GM19193 (cell line): ENCODE results near the gene OSER1.

Experiments used
- POLR2A ChIP-seq: IDR thresholded peaks from 4 replicates; pipeline ENCODE4 v1.6.1; 2011; ENCODE audit not compliant: insufficient read depth, insufficient read length; ENCODE audit errors: extremely low read depth

Gene OSER1

GRCh38 chr20:44210406-44211176 is at the start of gene OSER1:
TSS of gene OSER1 (minus strand) at chr20:44210771. CDS start at chr20:44206957, 3,814 bp downstream.
- TF ChIP-seq POLR2A = peak; percentile 81

- no peak for TF ChIP-seq POLR2A
These were observed 47.8 kb upstream of the OSER1 start for GRCh38 chr20:44258226-44258890.

GRCh38 chr20:44256961-44257360 is 46.4 kb upstream of the OSER1 start:
- TF ChIP-seq POLR2A = no peak

GRCh38 chr20:44255942-44256341 is 45.4 kb upstream of the OSER1 start:
- TF ChIP-seq POLR2A = no peak

GRCh38 chr20:44254073-44254472 is 43.5 kb upstream of the OSER1 start:
- no peak for TF ChIP-seq POLR2A

GRCh38 chr20:44253528-44253927 is 43.0 kb upstream of the OSER1 start:
- no peak for TF ChIP-seq POLR2A

- no peak for TF ChIP-seq POLR2A
These were observed 40.7 kb upstream of the OSER1 start for GRCh38 chr20:44251284-44251683.

- no peak for TF ChIP-seq POLR2A
These were observed 37.8 kb upstream of the OSER1 start for GRCh38 chr20:44248410-44248759.

GRCh38 chr20:44247586-44248409 is 37.2 kb upstream of the OSER1 start:
- no peak for TF ChIP-seq POLR2A

- no peak for TF ChIP-seq POLR2A
These were observed 36.6 kb upstream of the OSER1 start, which contains the start of gene GDAP1L1 for GRCh38 chr20:44247131-44247571. TSS of gene GDAP1L1 (plus strand) at chr20:44247308. CDS start at chr20:44247335, 27 bp downstream.

- no peak for TF ChIP-seq POLR2A
These were observed 35.4 kb upstream of the OSER1 start for GRCh38 chr20:44245977-44246376.

GRCh38 chr20:44241796-44242195 is 31.2 kb upstream of the OSER1 start:
- TF ChIP-seq POLR2A = no peak

- no peak for TF ChIP-seq POLR2A
These were observed 25.1 kb upstream of the OSER1 start for GRCh38 chr20:44235702-44236101.

- no peak for TF ChIP-seq POLR2A
These were observed 24.2 kb upstream of the OSER1 start for GRCh38 chr20:44234566-44235317.
